WERI-Rb-1 (cell line): ENCODE measurements around the gene CASP2.

Source experiments
- DNase-seq: peaks from one replicate; pipeline ENCODE4 v3.0.0-alpha.2; 2020
- H3K27ac ChIP-seq: fragments of 250-450 bp; sonication (Bioruptor Pico); 2 replicates; pipeline ENCODE4 v1.5.1; 2020; ENCODE audit warnings: mild to moderate bottlenecking, moderate library complexity
- H3K27me3 ChIP-seq: fragments of 250-450 bp; sonication (Bioruptor Pico); 2 replicates; pipeline ENCODE4 v1.5.1; 2021; ENCODE audit warnings: mild to moderate bottlenecking, low read depth, moderate library complexity; ENCODE audit not compliant: insufficient read depth, severe bottlenecking
- H3K36me3 ChIP-seq: fragments of 250-450 bp; sonication (Bioruptor Pico); 2 replicates; pipeline ENCODE4 v1.5.1; 2020; ENCODE audit warnings: mild to moderate bottlenecking, moderate library complexity
- H3K4me3 ChIP-seq: 2 replicates; pipeline ENCODE4 v1.5.1; 2011; ENCODE audit warnings: low read depth, mild to moderate bottlenecking, control low read depth, low read length
- H3K9me3 ChIP-seq: fragments of 250-450 bp; sonication (Bioruptor Pico); 2 replicates; pipeline ENCODE4 v1.5.1; 2021; ENCODE audit warnings: mild to moderate bottlenecking, moderate library complexity; ENCODE audit not compliant: severe bottlenecking
- TF ChIP-seq, protein P1 (sequence below): IDR thresholded peaks from 2 replicates; pipeline ENCODE4 v1.5.1; 2011; ENCODE audit warnings: low read depth, mild to moderate bottlenecking, control low read depth, inconsistent platforms, low read length

CASP2 gene

GRCh38 chr7:143343596-143343995 lies 55.4 kb downstream of the CASP2 start:
- Histone ChIP-seq H3K9me3 (no peaks in the 10 kb centered on the region), H3K27ac (no peak overlapping the region), H3K36me3 (no peaks in the 10 kb centered on the region), H3K4me3 (no peak overlapping the region), H3K27me3 (no peaks in the 10 kb centered on the region)
- TF ChIP-seq, protein P1, sequence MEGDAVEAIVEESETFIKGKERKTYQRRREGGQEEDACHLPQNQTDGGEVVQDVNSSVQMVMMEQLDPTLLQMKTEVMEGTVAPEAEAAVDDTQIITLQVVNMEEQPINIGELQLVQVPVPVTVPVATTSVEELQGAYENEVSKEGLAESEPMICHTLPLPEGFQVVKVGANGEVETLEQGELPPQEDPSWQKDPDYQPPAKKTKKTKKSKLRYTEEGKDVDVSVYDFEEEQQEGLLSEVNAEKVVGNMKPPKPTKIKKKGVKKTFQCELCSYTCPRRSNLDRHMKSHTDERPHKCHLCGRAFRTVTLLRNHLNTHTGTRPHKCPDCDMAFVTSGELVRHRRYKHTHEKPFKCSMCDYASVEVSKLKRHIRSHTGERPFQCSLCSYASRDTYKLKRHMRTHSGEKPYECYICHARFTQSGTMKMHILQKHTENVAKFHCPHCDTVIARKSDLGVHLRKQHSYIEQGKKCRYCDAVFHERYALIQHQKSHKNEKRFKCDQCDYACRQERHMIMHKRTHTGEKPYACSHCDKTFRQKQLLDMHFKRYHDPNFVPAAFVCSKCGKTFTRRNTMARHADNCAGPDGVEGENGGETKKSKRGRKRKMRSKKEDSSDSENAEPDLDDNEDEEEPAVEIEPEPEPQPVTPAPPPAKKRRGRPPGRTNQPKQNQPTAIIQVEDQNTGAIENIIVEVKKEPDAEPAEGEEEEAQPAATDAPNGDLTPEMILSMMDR, result no peak
- DNase-seq, result no peak

DNA sequence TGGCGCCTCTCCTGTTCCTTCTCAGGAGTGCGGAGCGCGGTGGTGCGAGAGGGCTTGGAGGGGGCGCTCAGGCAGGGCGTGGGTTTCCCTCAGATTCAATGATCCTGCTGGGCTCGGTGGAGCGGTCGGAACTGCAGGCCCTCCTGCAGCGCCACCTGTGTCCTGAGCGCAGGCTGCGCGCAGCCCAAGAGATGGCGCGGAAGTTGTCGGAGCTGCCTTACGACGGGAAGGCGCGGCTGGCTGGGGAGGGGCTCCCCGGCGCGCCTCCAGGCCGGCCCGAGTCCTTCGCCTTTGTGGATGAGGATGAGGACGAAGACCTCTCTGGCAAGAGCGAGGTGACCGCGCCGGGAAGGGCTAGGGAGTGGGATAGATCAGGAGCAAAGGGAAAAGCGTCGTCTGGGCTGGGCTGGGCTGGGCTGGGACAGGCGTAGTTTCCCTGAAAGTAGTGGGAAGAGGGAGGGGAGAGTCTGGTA lies 57.3 kb downstream of the CASP2 start:
- Histone ChIP-seq H3K27me3 (no peaks in the 10 kb centered on the region), H3K27ac (no peak overlapping the region), H3K9me3 (no peaks in the 10 kb centered on the region), H3K36me3 (no peaks in the 10 kb centered on the region), H3K4me3 (peak overlapping the region; percentile 44)
- TF ChIP-seq, protein P1, result peak; percentile 89
- DNase-seq, result peak; percentile 87

DNA sequence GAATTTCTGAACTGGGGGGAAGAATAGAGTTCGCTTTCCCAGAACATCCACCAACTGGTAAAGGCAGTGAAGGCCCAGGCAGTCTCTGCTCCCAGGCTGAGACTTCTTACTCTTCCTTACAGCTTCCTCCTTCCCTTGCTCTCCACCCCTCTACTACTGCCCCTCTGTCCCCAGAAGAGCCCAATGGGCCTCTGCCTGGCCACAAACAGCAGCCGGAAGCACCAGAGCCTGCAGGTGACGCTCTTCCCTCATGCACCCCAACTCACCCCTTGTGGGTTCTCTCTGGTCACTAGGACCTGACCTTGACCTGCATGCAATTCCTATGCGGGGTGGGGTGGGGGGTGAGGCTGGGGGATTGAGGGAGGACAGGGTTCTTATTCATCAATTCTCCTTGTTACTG lies 57.9 kb downstream of the CASP2 start:
- Histone ChIP-seq H3K27me3 (no peaks in the 10 kb centered on the region), H3K27ac (no peak overlapping the region), H3K9me3 (no peaks in the 10 kb centered on the region), H3K4me3 (no peak overlapping the region), H3K36me3 (no peaks in the 10 kb centered on the region)
- no peak for DNase-seq
- TF ChIP-seq, protein P1, result 0 out of 2 replicates have a peak, but pooled peaks have one; percentile 11

- DNase-seq, result no peak
- no peak overlapping the region for H3K27ac ChIP-seq
- no peak overlapping the region for H3K4me3 ChIP-seq
- H3K27me3 ChIP-seq, result no peaks in the 10 kb centered on the region
- TF ChIP-seq, protein P1, result no peak
- no peaks in the 10 kb centered on the region for H3K36me3 ChIP-seq
- no peaks in the 10 kb centered on the region for H3K9me3 ChIP-seq
These were observed 59.8 kb downstream of the CASP2 start for GRCh38 chr7:143347950-143348349.

- Histone ChIP-seq H3K36me3 (no peaks in the 10 kb centered on the region), H3K4me3 (no peak overlapping the region), H3K9me3 (no peaks in the 10 kb centered on the region), H3K27me3 (no peaks in the 10 kb centered on the region), H3K27ac (no peak overlapping the region)
- TF ChIP-seq, protein P1, result no peak
- no peak for DNase-seq
These were observed 62.9 kb downstream of the CASP2 start for GRCh38 chr7:143351060-143351459.

GRCh38 chr7:143351574-143351973 lies 63.4 kb downstream of the CASP2 start:
- no peak overlapping the region for H3K4me3 ChIP-seq
- H3K27ac ChIP-seq, result no peak overlapping the region
- TF ChIP-seq, protein P1, result no peak
- DNase-seq, result no peak
- H3K27me3 ChIP-seq, result no peaks in the 10 kb centered on the region
- no peaks in the 10 kb centered on the region for H3K9me3 ChIP-seq
- H3K36me3 ChIP-seq, result no peaks in the 10 kb centered on the region
